WTC11 (cell line): ENCODE data around the gene IRAK2. TPM values are rescaled to one million over a fixed set of nuclear protein-coding genes. Genes with fewer than 3 reads are reported as not detected.
A peak's percentile ranks its signal among the peaks of the same experiment; 100 is the strongest.

Experiments used
- ATAC-seq: fragments of 200-7000 bp; cut with Tn5 transposase; 2 replicates; pipeline ENCODE4 v1.10.0; 2021; ENCODE audit warnings: mild to moderate bottlenecking, moderate library complexity
- CTCF ChIA-PET: fragments of 300-600 bp; sonication (Branson Sonifier 250); formaldehyde crosslinking; loops from one replicate; lab custom pipeline; 2021; ENCODE audit warnings: antibody characterized with exemption; lab: Charles Lee
- POLR2A ChIA-PET: fragments of 350-600 bp; sonication (Branson Sonifier 250); formaldehyde crosslinking; loops from one replicate; lab custom pipeline; 2021; ENCODE audit warnings: antibody characterized with exemption; lab: Charles Lee
- DNase-seq: peaks from one replicate; pipeline ENCODE4 v3.0.0; 2021; ENCODE audit warnings: low spot score
- H3K27ac Mint-ChIP-seq: 2 replicates; pipeline ENCODE4 v1.8.0; 2021; ENCODE audit warnings: mixed read lengths
- H3K27me3 Mint-ChIP-seq: 2 replicates; pipeline ENCODE4 v1.8.0; 2021; ENCODE audit warnings: low read depth, mild to moderate bottlenecking, moderate library complexity, mixed read lengths
- H3K36me3 Mint-ChIP-seq: 2 replicates; pipeline ENCODE4 v1.8.0; 2021; ENCODE audit warnings: mixed read lengths
- H3K4me1 Mint-ChIP-seq: 2 replicates; pipeline ENCODE4 v1.8.0; 2022; ENCODE audit warnings: mixed read lengths
- H3K4me3 Mint-ChIP-seq: 2 replicates; pipeline ENCODE4 v1.8.0; 2021; ENCODE audit warnings: mild to moderate bottlenecking, moderate library complexity, mixed read lengths
- H3K9me3 Mint-ChIP-seq: 2 replicates; pipeline ENCODE4 v1.8.0; 2021; ENCODE audit warnings: mixed read lengths
- CREM ChIP-seq: sonication (generic); formaldehyde crosslinking; IDR thresholded peaks from 2 replicates; pipeline ENCODE4 v1.8.1; 2022; ENCODE audit warnings: mild to moderate bottlenecking, missing genetic modification reagents, moderate library complexity
- ETV6 ChIP-seq: sonication (generic); formaldehyde crosslinking; IDR thresholded peaks from 2 replicates; pipeline ENCODE4 v1.8.1; 2022; ENCODE audit warnings: mild to moderate bottlenecking, missing genetic modification reagents
- FOXP1 ChIP-seq: sonication (generic); formaldehyde crosslinking; IDR thresholded peaks from 2 replicates; pipeline ENCODE4 v1.8.0; 2022; ENCODE audit warnings: missing genetic modification reagents, mild to moderate bottlenecking, moderate library complexity, borderline replicate concordance
- GABPB1 ChIP-seq: sonication (generic); formaldehyde crosslinking; IDR thresholded peaks from 2 replicates; pipeline ENCODE4 v1.8.1; 2023; ENCODE audit warnings: mild to moderate bottlenecking, missing genetic modification reagents
- GTF2I ChIP-seq: fragments of 250-450 bp; sonication (Bioruptor Pico); conservative IDR thresholded peaks from 2 replicates; pipeline ENCODE4 v1.4.0; 2021; ENCODE audit warnings: mild to moderate bottlenecking
- IRF2 ChIP-seq: sonication (generic); formaldehyde crosslinking; IDR thresholded peaks from 2 replicates; pipeline ENCODE4 v1.8.0; 2022; ENCODE audit warnings: low read depth, missing genetic modification reagents, borderline replicate concordance
- JUN ChIP-seq: sonication (generic); formaldehyde crosslinking; IDR thresholded peaks from 2 replicates; pipeline ENCODE4 v1.8.0; 2023; ENCODE audit warnings: mild to moderate bottlenecking, missing genetic modification reagents
- KAT7 ChIP-seq: sonication (generic); formaldehyde crosslinking; IDR thresholded peaks from 2 replicates; pipeline ENCODE4 v1.8.1; 2023; ENCODE audit warnings: missing genetic modification reagents, mild to moderate bottlenecking, borderline replicate concordance
- MYBL2 ChIP-seq: sonication (generic); formaldehyde crosslinking; IDR thresholded peaks from 2 replicates; pipeline ENCODE4 v1.8.1; 2023; ENCODE audit warnings: mild to moderate bottlenecking, moderate library complexity, missing genetic modification reagents
- NR1H2 ChIP-seq: sonication (generic); formaldehyde crosslinking; IDR thresholded peaks from 2 replicates; pipeline ENCODE4 v1.9.0; 2021; ENCODE audit warnings: mild to moderate bottlenecking, moderate library complexity, missing genetic modification reagents
- NR3C1 ChIP-seq: sonication (generic); formaldehyde crosslinking; conservative IDR thresholded peaks from 2 replicates; pipeline ENCODE4 v1.8.1; 2023; ENCODE audit warnings: low read depth, mild to moderate bottlenecking, missing genetic modification reagents
- OVOL2 ChIP-seq: fragments of 250-450 bp; sonication (Bioruptor Pico); IDR thresholded peaks from 2 replicates; pipeline ENCODE4 v1.9.0; 2021; ENCODE audit warnings: mild to moderate bottlenecking, borderline replicate concordance
- total RNA-seq: library from RNA; stranded (reverse); gene quantifications from 3 replicates; pipeline ENCODE4 v1.2.3, GENCODE V29; 2021
- TF ChIP-seq, protein P1 (sequence below): fragments of 250-450 bp; sonication (Bioruptor Pico); IDR thresholded peaks from 2 replicates; pipeline ENCODE4 v1.9.0; 2021; ENCODE audit warnings: mild to moderate bottlenecking
- TF ChIP-seq, protein P2 (sequence below): sonication (generic); formaldehyde crosslinking; IDR thresholded peaks from 2 replicates; pipeline ENCODE4 v1.8.0; 2022; ENCODE audit warnings: mild to moderate bottlenecking, missing genetic modification reagents
- TF ChIP-seq, protein P3 (sequence below): sonication (generic); formaldehyde crosslinking; IDR thresholded peaks from 2 replicates; pipeline ENCODE4 v1.8.1; 2022; ENCODE audit warnings: mild to moderate bottlenecking, moderate library complexity, missing genetic modification reagents
- TF ChIP-seq, protein P4 (sequence below): sonication (generic); formaldehyde crosslinking; IDR thresholded peaks from 2 replicates; pipeline ENCODE4 v1.8.0; 2022; ENCODE audit warnings: mild to moderate bottlenecking, missing genetic modification reagents
- TF ChIP-seq, protein P5 (sequence below): fragments of 250-450 bp; sonication (Bioruptor Pico); IDR thresholded peaks from 2 replicates; pipeline ENCODE4 v1.9.0; 2021; ENCODE audit warnings: mild to moderate bottlenecking
- TF ChIP-seq, protein P6 (sequence below): sonication (generic); formaldehyde crosslinking; IDR thresholded peaks from 2 replicates; pipeline ENCODE4 v1.8.0; 2023; ENCODE audit warnings: mild to moderate bottlenecking, missing genetic modification reagents
- TF ChIP-seq, protein P7 (sequence below): sonication (generic); formaldehyde crosslinking; IDR thresholded peaks from 2 replicates; pipeline ENCODE4 v1.8.1; 2023; ENCODE audit warnings: mild to moderate bottlenecking, moderate library complexity, missing genetic modification reagents

Gene IRAK2
- total RNA-seq, 1 experiment from 2014 or later = 1.4 TPM

DNA sequence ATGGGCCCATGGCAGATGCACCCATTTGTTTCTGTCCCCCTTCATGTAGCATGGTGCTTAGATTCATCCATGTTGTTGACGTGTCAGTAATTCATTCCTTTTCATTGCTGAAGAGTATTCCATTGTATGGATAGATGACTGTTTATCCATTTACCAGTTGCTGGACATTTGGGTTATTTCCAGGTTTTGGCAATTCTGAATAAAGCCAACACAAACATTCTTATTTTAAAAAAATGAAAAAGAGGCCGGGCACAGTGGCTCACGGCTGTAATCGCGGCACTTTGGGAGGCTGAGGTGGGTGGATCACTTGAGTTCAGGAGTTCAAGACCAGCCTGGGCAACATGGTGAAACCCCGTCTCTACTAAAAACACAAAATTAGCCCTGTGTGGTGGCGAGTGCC lies 64.9 kb downstream of the IRAK2 start (continued):
- TF ChIP-seq FOXP1 (CRISPR knock-in tag) (no peak), CREM (no peak)
- TF ChIP-seq, protein P1, sequence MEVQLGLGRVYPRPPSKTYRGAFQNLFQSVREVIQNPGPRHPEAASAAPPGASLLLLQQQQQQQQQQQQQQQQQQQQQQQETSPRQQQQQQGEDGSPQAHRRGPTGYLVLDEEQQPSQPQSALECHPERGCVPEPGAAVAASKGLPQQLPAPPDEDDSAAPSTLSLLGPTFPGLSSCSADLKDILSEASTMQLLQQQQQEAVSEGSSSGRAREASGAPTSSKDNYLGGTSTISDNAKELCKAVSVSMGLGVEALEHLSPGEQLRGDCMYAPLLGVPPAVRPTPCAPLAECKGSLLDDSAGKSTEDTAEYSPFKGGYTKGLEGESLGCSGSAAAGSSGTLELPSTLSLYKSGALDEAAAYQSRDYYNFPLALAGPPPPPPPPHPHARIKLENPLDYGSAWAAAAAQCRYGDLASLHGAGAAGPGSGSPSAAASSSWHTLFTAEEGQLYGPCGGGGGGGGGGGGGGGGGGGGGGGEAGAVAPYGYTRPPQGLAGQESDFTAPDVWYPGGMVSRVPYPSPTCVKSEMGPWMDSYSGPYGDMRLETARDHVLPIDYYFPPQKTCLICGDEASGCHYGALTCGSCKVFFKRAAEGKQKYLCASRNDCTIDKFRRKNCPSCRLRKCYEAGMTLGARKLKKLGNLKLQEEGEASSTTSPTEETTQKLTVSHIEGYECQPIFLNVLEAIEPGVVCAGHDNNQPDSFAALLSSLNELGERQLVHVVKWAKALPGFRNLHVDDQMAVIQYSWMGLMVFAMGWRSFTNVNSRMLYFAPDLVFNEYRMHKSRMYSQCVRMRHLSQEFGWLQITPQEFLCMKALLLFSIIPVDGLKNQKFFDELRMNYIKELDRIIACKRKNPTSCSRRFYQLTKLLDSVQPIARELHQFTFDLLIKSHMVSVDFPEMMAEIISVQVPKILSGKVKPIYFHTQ (CRISPR knock-in tag) = no peak

DNA sequence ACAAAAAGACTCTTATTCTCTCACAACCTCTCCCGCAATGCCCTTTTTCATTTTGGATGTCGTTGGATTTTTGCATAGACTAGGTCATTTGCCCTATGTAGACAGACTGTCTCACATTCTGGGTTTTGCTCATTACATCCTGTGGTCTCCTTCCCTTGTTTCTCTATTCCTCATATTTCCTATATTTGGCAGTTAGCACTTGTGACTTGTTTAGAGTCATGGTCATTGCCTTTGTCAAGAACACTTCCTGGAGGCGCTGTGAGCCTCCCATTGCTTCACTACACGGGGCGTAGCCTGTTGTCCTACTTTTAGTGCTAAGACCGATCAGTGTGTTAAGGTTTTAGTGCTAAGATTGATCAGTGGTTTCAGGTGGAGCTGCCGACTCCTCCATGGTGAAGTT lies 67.4 kb downstream of the IRAK2 start:
- 0 out of 2 replicates have a peak, but pooled peaks cover 9% of the 10 kb centered on the region for H3K9me3 Mint-ChIP-seq
- H3K27me3 Mint-ChIP-seq = no peaks in the 10 kb centered on the region
- peaks cover 4% of the 10 kb centered on the region; the same call in 1 of the 2 replicates for H3K36me3 Mint-ChIP-seq
- no peak for DNase-seq
- no peak overlapping the region for H3K4me3 Mint-ChIP-seq
- POLR2A ChIA-PET = no interaction called here
- CTCF ChIA-PET = interaction anchor here (0.5 to 0.6 kb wide), 2 partner anchors 60 to 142 kb away, joined by 3 to 7 read pairs; no protein-coding TSS in a partner anchor
- peaks cover 3% of the 10 kb centered on the region for H3K4me1 Mint-ChIP-seq
- no peak for ATAC-seq
- H3K27ac Mint-ChIP-seq = peak overlapping the region; percentile 0
- no peak for TF ChIP-seq MYBL2
- TF ChIP-seq, protein P2, sequence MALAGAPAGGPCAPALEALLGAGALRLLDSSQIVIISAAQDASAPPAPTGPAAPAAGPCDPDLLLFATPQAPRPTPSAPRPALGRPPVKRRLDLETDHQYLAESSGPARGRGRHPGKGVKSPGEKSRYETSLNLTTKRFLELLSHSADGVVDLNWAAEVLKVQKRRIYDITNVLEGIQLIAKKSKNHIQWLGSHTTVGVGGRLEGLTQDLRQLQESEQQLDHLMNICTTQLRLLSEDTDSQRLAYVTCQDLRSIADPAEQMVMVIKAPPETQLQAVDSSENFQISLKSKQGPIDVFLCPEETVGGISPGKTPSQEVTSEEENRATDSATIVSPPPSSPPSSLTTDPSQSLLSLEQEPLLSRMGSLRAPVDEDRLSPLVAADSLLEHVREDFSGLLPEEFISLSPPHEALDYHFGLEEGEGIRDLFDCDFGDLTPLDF (CRISPR knock-in tag) = no peak
- TF ChIP-seq OVOL2 (CRISPR knock-in tag) = no peak
- TF ChIP-seq GABPB1 (CRISPR knock-in tag) = no peak
- no peak for TF ChIP-seq ETV6 (CRISPR knock-in tag)
- TF ChIP-seq, protein P3, sequence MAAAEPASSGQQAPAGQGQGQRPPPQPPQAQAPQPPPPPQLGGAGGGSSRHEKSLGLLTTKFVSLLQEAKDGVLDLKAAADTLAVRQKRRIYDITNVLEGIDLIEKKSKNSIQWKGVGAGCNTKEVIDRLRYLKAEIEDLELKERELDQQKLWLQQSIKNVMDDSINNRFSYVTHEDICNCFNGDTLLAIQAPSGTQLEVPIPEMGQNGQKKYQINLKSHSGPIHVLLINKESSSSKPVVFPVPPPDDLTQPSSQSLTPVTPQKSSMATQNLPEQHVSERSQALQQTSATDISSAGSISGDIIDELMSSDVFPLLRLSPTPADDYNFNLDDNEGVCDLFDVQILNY (CRISPR knock-in tag) = no peak
- TF ChIP-seq NR3C1 (CRISPR knock-in tag) = no peak
- TF ChIP-seq, protein P4, sequence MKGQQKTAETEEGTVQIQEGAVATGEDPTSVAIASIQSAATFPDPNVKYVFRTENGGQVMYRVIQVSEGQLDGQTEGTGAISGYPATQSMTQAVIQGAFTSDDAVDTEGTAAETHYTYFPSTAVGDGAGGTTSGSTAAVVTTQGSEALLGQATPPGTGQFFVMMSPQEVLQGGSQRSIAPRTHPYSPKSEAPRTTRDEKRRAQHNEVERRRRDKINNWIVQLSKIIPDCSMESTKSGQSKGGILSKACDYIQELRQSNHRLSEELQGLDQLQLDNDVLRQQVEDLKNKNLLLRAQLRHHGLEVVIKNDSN = no peak
- TF ChIP-seq, protein P5, sequence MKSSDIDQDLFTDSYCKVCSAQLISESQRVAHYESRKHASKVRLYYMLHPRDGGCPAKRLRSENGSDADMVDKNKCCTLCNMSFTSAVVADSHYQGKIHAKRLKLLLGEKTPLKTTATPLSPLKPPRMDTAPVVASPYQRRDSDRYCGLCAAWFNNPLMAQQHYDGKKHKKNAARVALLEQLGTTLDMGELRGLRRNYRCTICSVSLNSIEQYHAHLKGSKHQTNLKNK (CRISPR knock-in tag) = no peak
- TF ChIP-seq, all 79 proteins: peak for 0

DNA sequence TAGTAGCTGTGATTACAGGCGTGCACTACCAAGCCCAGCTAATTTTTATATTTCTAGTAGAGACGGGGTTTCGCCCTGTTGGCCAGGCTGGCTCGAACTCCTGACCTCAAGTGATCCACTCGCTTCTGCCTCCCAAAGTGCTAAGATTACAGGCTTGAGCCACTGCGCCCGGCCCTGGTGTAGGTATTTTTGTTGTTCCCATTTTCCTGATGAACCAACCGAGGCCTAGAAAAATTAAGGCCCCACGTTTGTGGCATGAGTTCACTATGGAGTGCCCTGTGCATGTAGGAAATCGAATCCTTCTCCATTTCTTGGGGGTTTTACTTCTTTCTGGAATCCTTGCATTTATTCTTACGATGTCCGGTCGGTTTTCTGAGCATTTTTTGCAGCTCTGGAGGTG lies 69.3 kb downstream of the IRAK2 start:
- no peaks in the 10 kb centered on the region for H3K27me3 Mint-ChIP-seq
- CTCF ChIA-PET = no interaction called here
- DNase-seq (no peak), ATAC-seq (no peak)
- TF ChIP-seq KAT7 (no peak), GABPB1 (CRISPR knock-in tag) (no peak), GTF2I (CRISPR knock-in tag) (no peak), NR1H2 (CRISPR knock-in tag) (no peak), JUN (CRISPR knock-in tag) (no peak), IRF2 (CRISPR knock-in tag) (no peak)
- TF ChIP-seq, protein P6, sequence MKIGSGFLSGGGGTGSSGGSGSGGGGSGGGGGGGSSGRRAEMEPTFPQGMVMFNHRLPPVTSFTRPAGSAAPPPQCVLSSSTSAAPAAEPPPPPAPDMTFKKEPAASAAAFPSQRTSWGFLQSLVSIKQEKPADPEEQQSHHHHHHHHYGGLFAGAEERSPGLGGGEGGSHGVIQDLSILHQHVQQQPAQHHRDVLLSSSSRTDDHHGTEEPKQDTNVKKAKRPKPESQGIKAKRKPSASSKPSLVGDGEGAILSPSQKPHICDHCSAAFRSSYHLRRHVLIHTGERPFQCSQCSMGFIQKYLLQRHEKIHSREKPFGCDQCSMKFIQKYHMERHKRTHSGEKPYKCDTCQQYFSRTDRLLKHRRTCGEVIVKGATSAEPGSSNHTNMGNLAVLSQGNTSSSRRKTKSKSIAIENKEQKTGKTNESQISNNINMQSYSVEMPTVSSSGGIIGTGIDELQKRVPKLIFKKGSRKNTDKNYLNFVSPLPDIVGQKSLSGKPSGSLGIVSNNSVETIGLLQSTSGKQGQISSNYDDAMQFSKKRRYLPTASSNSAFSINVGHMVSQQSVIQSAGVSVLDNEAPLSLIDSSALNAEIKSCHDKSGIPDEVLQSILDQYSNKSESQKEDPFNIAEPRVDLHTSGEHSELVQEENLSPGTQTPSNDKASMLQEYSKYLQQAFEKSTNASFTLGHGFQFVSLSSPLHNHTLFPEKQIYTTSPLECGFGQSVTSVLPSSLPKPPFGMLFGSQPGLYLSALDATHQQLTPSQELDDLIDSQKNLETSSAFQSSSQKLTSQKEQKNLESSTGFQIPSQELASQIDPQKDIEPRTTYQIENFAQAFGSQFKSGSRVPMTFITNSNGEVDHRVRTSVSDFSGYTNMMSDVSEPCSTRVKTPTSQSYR = no peak
- TF ChIP-seq, protein P7, sequence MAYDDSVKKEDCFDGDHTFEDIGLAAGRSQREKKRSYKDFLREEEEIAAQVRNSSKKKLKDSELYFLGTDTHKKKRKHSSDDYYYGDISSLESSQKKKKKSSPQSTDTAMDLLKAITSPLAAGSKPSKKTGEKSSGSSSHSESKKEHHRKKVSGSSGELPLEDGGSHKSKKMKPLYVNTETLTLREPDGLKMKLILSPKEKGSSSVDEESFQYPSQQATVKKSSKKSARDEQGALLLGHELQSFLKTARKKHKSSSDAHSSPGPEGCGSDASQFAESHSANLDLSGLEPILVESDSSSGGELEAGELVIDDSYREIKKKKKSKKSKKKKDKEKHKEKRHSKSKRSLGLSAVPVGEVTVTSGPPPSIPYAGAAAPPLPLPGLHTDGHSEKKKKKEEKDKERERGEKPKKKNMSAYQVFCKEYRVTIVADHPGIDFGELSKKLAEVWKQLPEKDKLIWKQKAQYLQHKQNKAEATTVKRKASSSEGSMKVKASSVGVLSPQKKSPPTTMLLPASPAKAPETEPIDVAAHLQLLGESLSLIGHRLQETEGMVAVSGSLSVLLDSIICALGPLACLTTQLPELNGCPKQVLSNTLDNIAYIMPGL (CRISPR knock-in tag) = no peak
- TF ChIP-seq, all 79 proteins: peak for 0
- H3K36me3 Mint-ChIP-seq = peaks cover 5% of the 10 kb centered on the region; the same call in 1 of the 2 replicates
- POLR2A ChIA-PET = no interaction called here
- H3K27ac Mint-ChIP-seq = 0 out of 2 replicates have a peak overlapping the region, but pooled peaks have one; percentile 60
- H3K4me1 Mint-ChIP-seq = peaks cover 14% of the 10 kb centered on the region
- no peak overlapping the region for H3K4me3 Mint-ChIP-seq
- H3K9me3 Mint-ChIP-seq = peaks cover 15% of the 10 kb centered on the region; the same call in 1 of the 2 replicates
